Uterus (tissue), 4 donors: ENCODE data around the gene GPR68. TPM values are rescaled to one million over a fixed set of nuclear protein-coding genes. Genes with fewer than 3 reads are reported as not detected.

Source experiments
- DNase-seq, 2 donors: peaks; one replicate each; pipeline ENCODE4 v3.0.0-alpha.2; 2019 to 2020
- H3K27ac ChIP-seq, 2 donors: fragments of 200-600 bp; sonication (generic); 1 replicate in 1 of 2; 2 replicates in 1 of 2; pipeline ENCODE4 v1.5.1; 2016 to 2018
- H3K27me3 ChIP-seq, 2 donors: fragments of 200-600 bp; sonication (generic); one replicate each; pipeline ENCODE4 v1.5.1; 2018 to 2019; ENCODE audit warnings: control low read depth in 1 of 2
- H3K36me3 ChIP-seq, 2 donors: fragments of 200-600 bp; sonication (generic); one replicate each; pipeline ENCODE4 v1.5.1; 2019; ENCODE audit warnings: control low read depth in 1 of 2
- H3K4me1 ChIP-seq, 2 donors: fragments of 200-600 bp; sonication (generic); one replicate each; pipeline ENCODE4 v1.5.1; 2018 to 2019; ENCODE audit warnings: control low read depth in 1 of 2
- H3K4me3 ChIP-seq, 2 donors: fragments of 200-600 bp; sonication (generic); 1 replicate in 1 of 2; 2 replicates in 1 of 2; pipeline ENCODE4 v1.5.1; 2018 to 2019; ENCODE audit warnings: mild to moderate bottlenecking in 1 of 2
- H3K9me3 ChIP-seq, 2 donors: fragments of 200-600 bp; sonication (generic); one replicate each; pipeline ENCODE4 v1.5.1; 2019; ENCODE audit warnings: control low read depth in 1 of 2
- CTCF ChIP-seq, 4 experiments: fragments of 200-600 bp in 2 of 4; fragments of 450-650 bp in 2 of 4; sonication (generic) in 2 of 4; IDR thresholded peaks; one replicate each; pipeline ENCODE4 v1.5.1; 2016 to 2019; ENCODE audit warnings: antibody characterized with exemption in 4 of 4, mild to moderate bottlenecking in 2 of 4, moderate library complexity in 1 of 4
- POLR2A ChIP-seq, 2 donors: fragments of 450-650 bp; IDR thresholded peaks; one replicate each; pipeline ENCODE4 v1.6.1; 2016; ENCODE audit warnings: antibody characterized with exemption in 2 of 2, mild to moderate bottlenecking in 1 of 2, moderate library complexity in 1 of 2
- intact Hi-C: fragments of 100-400 bp; cut with DNase I; formaldehyde crosslinking; loops from one replicate; pipeline ENCODE4 v1.15.1; 2023; ENCODE audit warnings: low total_unique reads
- total RNA-seq, 4 donors: library from RNA; depleted of rRNA in 3 of 4; stranded (reverse); fragments of >200 nt in 3 of 4; gene quantifications; one replicate each; pipeline versions ENCODE4 v1.1.0 to v1.2.4, GENCODE V29; 2014 to 2023
- donor health status: DM: yes; HTN: yes; CAD: no.

Gene GPR68
- total RNA-seq, 4 donors from 2014 or later, result 0.48 to 0.98 TPM; not detected in 2

- TF ChIP-seq CTCF (IDR thresholded peaks at IDR 0.05) (no peak), POLR2A (IDR thresholded peaks at IDR 0.05) (no peak)
- Histone ChIP-seq H3K9me3 (no peaks in the 10 kb centered on the region), H3K36me3 (no peaks in the 10 kb centered on the region), H3K4me3 (no peak overlapping the region), H3K27me3 (no peaks in the 10 kb centered on the region), H3K27ac (no peak overlapping the region), H3K4me1 (no peaks in the 10 kb centered on the region)
- no peak for DNase-seq
- intact Hi-C loops, result no loop called here
These were observed 18.8 kb upstream of the GPR68 start for GRCh38 chr14:91263329-91263728.

- Histone ChIP-seq H3K9me3 (no peaks in the 10 kb centered on the region), H3K4me1 (no peaks in the 10 kb centered on the region), H3K27me3 (no peaks in the 10 kb centered on the region), H3K27ac (no peak overlapping the region), H3K4me3 (no peak overlapping the region), H3K36me3 (no peaks in the 10 kb centered on the region)
- DNase-seq, result no peak
- intact Hi-C loops, result no loop called here
- TF ChIP-seq POLR2A (IDR thresholded peaks at IDR 0.05) (no peak), CTCF (IDR thresholded peaks at IDR 0.05) (no peak)
These were observed 17.6 kb upstream of the GPR68 start for GRCh38 chr14:91261986-91262549.

- no peak for TF ChIP-seq CTCF (IDR thresholded peaks at IDR 0.05)
- no peak for TF ChIP-seq POLR2A (IDR thresholded peaks at IDR 0.05)
- H3K4me3 ChIP-seq, result no peak overlapping the region
- no peak overlapping the region for H3K27ac ChIP-seq
- H3K27me3 ChIP-seq, result no peaks in the 10 kb centered on the region
- no peak for DNase-seq
- H3K36me3 ChIP-seq, result no peaks in the 10 kb centered on the region
- no peaks in the 10 kb centered on the region for H3K9me3 ChIP-seq
- H3K4me1 ChIP-seq, result no peaks in the 10 kb centered on the region
- intact Hi-C loops, result no loop called here
These were observed 16.6 kb upstream of the GPR68 start for GRCh38 chr14:91261115-91261514.

GRCh38 chr14:91258876-91259275, 14.4 kb upstream of the GPR68 start:
- TF ChIP-seq POLR2A (IDR thresholded peaks at IDR 0.05), result no peak
- TF ChIP-seq CTCF (IDR thresholded peaks at IDR 0.05), result no peak
- no peak for DNase-seq
- Histone ChIP-seq H3K9me3 (no peaks in the 10 kb centered on the region), H3K27ac (no peak overlapping the region), H3K4me1 (peaks cover 0 to 2% of the 10 kb centered on the region in 2 donors), H3K4me3 (no peak overlapping the region), H3K27me3 (no peaks in the 10 kb centered on the region), H3K36me3 (no peaks in the 10 kb centered on the region)
- intact Hi-C loops, result no loop called here

- H3K27me3 ChIP-seq, result no peaks in the 10 kb centered on the region
- peak; percentile 43 to 56 for DNase-seq
- H3K4me1 ChIP-seq, result peaks cover 0 to 7% of the 10 kb centered on the region in 2 donors
- TF ChIP-seq CTCF (IDR thresholded peaks at IDR 0.05), result no peak
- TF ChIP-seq POLR2A (IDR thresholded peaks at IDR 0.05), result no peak
- H3K9me3 ChIP-seq, result no peaks in the 10 kb centered on the region
- no peaks in the 10 kb centered on the region for H3K36me3 ChIP-seq
- H3K4me3 ChIP-seq, result no peak overlapping the region
- peak overlapping the region in 1 of 2 donors; percentile 35 for H3K27ac ChIP-seq
- intact Hi-C loops, result no loop called here
These were observed 13.6 kb upstream of the GPR68 start for GRCh38 chr14:91258011-91258618.
